ENCODE results near the gene MSH2. TPM values are rescaled to one million over a fixed set of nuclear protein-coding genes. Genes with fewer than 3 reads are reported as not detected.

The MSH2 gene
- total RNA-seq, 3 donors from 2014 or later (not counting 1 experiment from before 2014, with no cell fraction given): 11.9 to 18.8 (median 15.0) TPM

GRCh38 chr2:47485751-47486300, 82.9 kb downstream of the MSH2 start:
- H3K9me3 Mint-ChIP-seq: no peaks in the 10 kb centered on the region
- ATAC-seq (no peak), DNase-seq (no peak)
- Histone ChIP-seq H3K4me3 (ENCODE audit: low read length) (no peak overlapping the region), H3K36me3 (ENCODE audit: control insufficient read depth, insufficient read depth, low read length) (peaks cover 4% of the 10 kb centered on the region), H3K27me3 (ENCODE audit: control insufficient read depth, insufficient read depth, low read length) (no peaks in the 10 kb centered on the region), H3K4me1 (ENCODE audit: control insufficient read depth, insufficient read depth, low read length) (peaks cover 12% of the 10 kb centered on the region), H3K9me3 (ENCODE audit: control insufficient read depth, insufficient read depth, low read length) (no peaks in the 10 kb centered on the region), H3K27ac (ENCODE audit: low read length) (no peak overlapping the region)
- H3K4me3 Mint-ChIP-seq: peak overlapping the region; percentile 76
- H3K27me3 Mint-ChIP-seq (ENCODE audit: low read depth in 2 of 2): no peaks in the 10 kb centered on the region
- intact Hi-C loops (cut with micrococcal nuclease): no loop called here
- H3K27ac Mint-ChIP-seq: peak overlapping the region; percentile 77 to 85
- H3K4me1 Mint-ChIP-seq: peaks cover 45 to 46% of the 10 kb centered on the region in 2 donors
- TF ChIP-seq CTCF (IDR thresholded peaks at IDR 0.05): no peak
- no peaks in the 10 kb centered on the region for H3K36me3 Mint-ChIP-seq
- 90% methylated on average over 6 of the region's 6 CpGs for WGBS (ENCODE audit: insufficient coverage)

DNA sequence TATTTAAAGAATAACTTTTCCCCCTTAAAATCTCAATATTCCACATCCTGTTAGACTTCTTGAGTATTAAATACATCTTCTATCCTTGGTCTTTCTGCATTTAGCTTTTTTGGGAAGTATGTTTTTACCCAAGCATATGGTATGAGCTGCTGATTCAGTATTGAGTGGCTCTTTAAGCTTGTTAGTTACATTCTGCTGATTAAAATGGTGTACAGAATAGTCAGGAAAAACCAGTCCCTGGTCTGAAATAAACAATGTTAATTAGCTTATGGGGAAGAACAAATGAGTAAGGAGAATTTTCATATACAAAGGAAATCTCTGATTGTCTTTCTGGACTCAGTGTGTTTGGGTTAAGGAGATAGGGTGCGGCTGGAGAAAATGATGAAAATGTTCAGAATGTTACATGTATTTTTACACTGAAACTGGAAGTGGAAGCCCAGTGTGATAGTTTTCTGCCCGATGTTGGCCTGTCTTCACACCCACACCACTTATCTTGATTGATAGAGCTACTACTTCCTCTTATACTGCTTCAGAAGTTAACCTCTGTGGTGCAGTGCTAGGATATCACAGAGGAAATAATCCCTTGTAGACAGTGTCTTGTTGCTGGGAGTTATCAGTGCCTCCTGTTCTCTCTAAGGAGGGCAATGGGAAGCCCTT, 84.0 kb downstream of the MSH2 start:
- peak overlapping the region; percentile 55 for H3K27ac ChIP-seq (ENCODE audit: low read length)
- H3K27me3 ChIP-seq (ENCODE audit: control insufficient read depth, insufficient read depth, low read length): no peaks in the 10 kb centered on the region
- H3K4me1 ChIP-seq (ENCODE audit: control insufficient read depth, insufficient read depth, low read length): peaks cover 12% of the 10 kb centered on the region
- DNase-seq (peak in 1 of 2 donors; percentile 12), ATAC-seq (peak; percentile 87 to 95 (median 93))
- 0% methylated on average over 1 of the region's 2 CpGs for WGBS (ENCODE audit: insufficient coverage)
- no peaks in the 10 kb centered on the region for H3K9me3 Mint-ChIP-seq
- peak overlapping the region; percentile 79 for H3K4me3 Mint-ChIP-seq
- H3K36me3 ChIP-seq (ENCODE audit: control insufficient read depth, insufficient read depth, low read length): peaks cover 3% of the 10 kb centered on the region
- intact Hi-C loops (cut with micrococcal nuclease): loop anchor here (1.0 kb wide), 1 partner anchor 34 kb away; no protein-coding TSS in a partner anchor
- no peaks in the 10 kb centered on the region for H3K27me3 Mint-ChIP-seq (ENCODE audit: low read depth in 2 of 2)
- TF ChIP-seq CTCF (IDR thresholded peaks at IDR 0.05): no peak
- peak overlapping the region; percentile 85 to 86 for H3K27ac Mint-ChIP-seq
- H3K36me3 Mint-ChIP-seq: no peaks in the 10 kb centered on the region
- peaks cover 45 to 46% of the 10 kb centered on the region in 2 donors for H3K4me1 Mint-ChIP-seq
- no peak overlapping the region for H3K4me3 ChIP-seq (ENCODE audit: low read length)
- no peaks in the 10 kb centered on the region for H3K9me3 ChIP-seq (ENCODE audit: control insufficient read depth, insufficient read depth, low read length)

- DNase-seq (no peak), ATAC-seq (peak in 1 of 3 donors; percentile 7)
- Histone ChIP-seq H3K27me3 (ENCODE audit: control insufficient read depth, insufficient read depth, low read length) (no peaks in the 10 kb centered on the region), H3K36me3 (ENCODE audit: control insufficient read depth, insufficient read depth, low read length) (no peaks in the 10 kb centered on the region), H3K4me3 (ENCODE audit: low read length) (no peak overlapping the region), H3K27ac (ENCODE audit: low read length) (peak overlapping the region; percentile 55), H3K4me1 (ENCODE audit: control insufficient read depth, insufficient read depth, low read length) (peaks cover 12% of the 10 kb centered on the region), H3K9me3 (ENCODE audit: control insufficient read depth, insufficient read depth, low read length) (no peaks in the 10 kb centered on the region)
- no peaks in the 10 kb centered on the region for H3K27me3 Mint-ChIP-seq (ENCODE audit: low read depth in 2 of 2)
- intact Hi-C loops (cut with micrococcal nuclease): loop anchor here (1.0 kb wide), 1 partner anchor 34 kb away; no protein-coding TSS in a partner anchor
- peaks cover 45 to 46% of the 10 kb centered on the region in 2 donors for H3K4me1 Mint-ChIP-seq
- H3K4me3 Mint-ChIP-seq: peak overlapping the region; percentile 79
- TF ChIP-seq CTCF (IDR thresholded peaks at IDR 0.05): no peak
- 31% methylated on average over 1 of the region's 1 CpG for WGBS (ENCODE audit: insufficient coverage)
- no peaks in the 10 kb centered on the region for H3K9me3 Mint-ChIP-seq
- peak overlapping the region; percentile 85 to 86 for H3K27ac Mint-ChIP-seq
- H3K36me3 Mint-ChIP-seq: no peaks in the 10 kb centered on the region
These were observed 84.5 kb downstream of the MSH2 start for GRCh38 chr2:47487498-47487875.

Data from natural killer cell (primary cell).